Measurements from ENCODE around the gene SLC46A1. TPM values are rescaled to one million over a fixed set of nuclear protein-coding genes. Genes with fewer than 3 reads are reported as not detected.

SLC46A1 gene
- polyA plus RNA-seq, 1 donor (not counting 4 experiments of a cell fraction or from before 2014, with no cell fraction given), result 1.9 TPM

DNA sequence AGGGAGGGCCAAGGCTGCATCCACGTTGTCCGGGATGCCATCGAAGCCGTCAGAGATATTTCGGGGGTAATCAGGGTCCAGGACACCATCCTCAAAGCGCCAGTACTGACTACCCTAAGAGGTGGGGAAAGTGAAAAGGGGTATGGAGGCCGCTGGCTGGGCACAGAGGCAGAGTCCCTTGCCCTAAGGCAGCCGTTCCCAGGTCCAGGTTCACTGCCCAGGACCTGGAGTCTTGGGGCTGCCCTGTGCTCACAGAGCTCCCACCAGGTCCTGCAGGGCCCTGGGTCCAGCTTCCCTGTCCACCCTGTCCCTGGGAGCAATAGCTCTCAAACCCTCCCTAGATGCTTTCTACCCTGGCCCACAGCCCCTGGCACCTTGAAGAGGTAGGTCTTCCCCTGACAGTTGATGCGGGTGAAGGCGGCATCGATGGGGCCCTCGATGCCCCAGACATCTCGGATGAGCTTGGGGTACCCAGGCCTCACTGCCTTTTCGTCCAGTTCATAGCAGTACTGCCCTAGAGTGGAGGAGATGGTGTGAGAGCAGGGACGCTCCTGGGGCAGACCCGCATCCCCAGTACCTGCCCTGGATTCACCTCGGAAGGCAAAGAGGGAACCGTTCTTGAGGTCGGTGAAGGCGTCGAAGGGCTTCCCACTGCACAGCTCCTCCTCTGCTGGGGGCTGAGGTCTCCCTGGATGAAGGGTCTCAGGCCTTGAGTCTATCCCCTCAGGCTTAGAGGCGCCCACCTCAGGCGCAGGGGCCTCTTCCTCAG, 36.9 kb downstream of the SLC46A1 start:
- Histone ChIP-seq H2AFZ (ENCODE audit: control insufficient read depth, low read length) (no peak overlapping the region), H3K4me3 (ENCODE audit: control insufficient read depth in 2 of 3, extremely low read depth in 1 of 3, insufficient read depth in 2 of 3, low read depth in 1 of 3, low read length in 3 of 3) (no peak overlapping the region), H3K79me2 (ENCODE audit: control insufficient read depth, insufficient read depth, low read length) (no peaks in the 10 kb centered on the region), H4K20me1 (ENCODE audit: control insufficient read depth, extremely low read depth, insufficient read depth, low read length) (no peaks in the 10 kb centered on the region), H3K4me1 (ENCODE audit: control insufficient read depth, extremely low read depth, insufficient read depth, low read length) (peaks cover 8% of the 10 kb centered on the region), H3K4me2 (ENCODE audit: control insufficient read depth, extremely low read depth, insufficient read depth, low read depth, low read length) (no peak overlapping the region), H3K9me1 (ENCODE audit: control insufficient read depth, extremely low read depth, insufficient read depth, low read length) (no peaks in the 10 kb centered on the region), H3K9ac (ENCODE audit: control insufficient read depth, extremely low read depth, insufficient read depth, low read length) (no peak overlapping the region), H3K27ac (ENCODE audit: control insufficient read depth, insufficient read depth, low read length) (no peak overlapping the region), H3K27me3 (ENCODE audit: control insufficient read depth, extremely low read depth, insufficient read depth, low read length) (peaks cover 18% of the 10 kb centered on the region), H3K9me3 (ENCODE audit: control insufficient read depth, low read depth, low read length) (no peaks in the 10 kb centered on the region), H3K36me3 (ENCODE audit: control insufficient read depth in 2 of 2, extremely low read depth in 1 of 2, insufficient read depth in 2 of 2, low read length in 2 of 2) (peaks cover 0 to 7% of the 10 kb centered on the region in 2 experiments)
- FAIRE-seq (no peak), DNase-seq (ENCODE audit: low read depth, low spot score) (no peak)
- TF ChIP-seq, protein P1, sequence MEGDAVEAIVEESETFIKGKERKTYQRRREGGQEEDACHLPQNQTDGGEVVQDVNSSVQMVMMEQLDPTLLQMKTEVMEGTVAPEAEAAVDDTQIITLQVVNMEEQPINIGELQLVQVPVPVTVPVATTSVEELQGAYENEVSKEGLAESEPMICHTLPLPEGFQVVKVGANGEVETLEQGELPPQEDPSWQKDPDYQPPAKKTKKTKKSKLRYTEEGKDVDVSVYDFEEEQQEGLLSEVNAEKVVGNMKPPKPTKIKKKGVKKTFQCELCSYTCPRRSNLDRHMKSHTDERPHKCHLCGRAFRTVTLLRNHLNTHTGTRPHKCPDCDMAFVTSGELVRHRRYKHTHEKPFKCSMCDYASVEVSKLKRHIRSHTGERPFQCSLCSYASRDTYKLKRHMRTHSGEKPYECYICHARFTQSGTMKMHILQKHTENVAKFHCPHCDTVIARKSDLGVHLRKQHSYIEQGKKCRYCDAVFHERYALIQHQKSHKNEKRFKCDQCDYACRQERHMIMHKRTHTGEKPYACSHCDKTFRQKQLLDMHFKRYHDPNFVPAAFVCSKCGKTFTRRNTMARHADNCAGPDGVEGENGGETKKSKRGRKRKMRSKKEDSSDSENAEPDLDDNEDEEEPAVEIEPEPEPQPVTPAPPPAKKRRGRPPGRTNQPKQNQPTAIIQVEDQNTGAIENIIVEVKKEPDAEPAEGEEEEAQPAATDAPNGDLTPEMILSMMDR (optimal IDR thresholded peaks at IDR 0.05 in 1 of 3, IDR thresholded peaks at IDR 0.05 in 1 of 3, conservative IDR thresholded peaks at IDR 0.05 in 1 of 3; ENCODE audit: extremely low read depth in 1 of 3, insufficient read depth in 2 of 3, low read length in 3 of 3), result no peak
- no peak for TF ChIP-seq EZH2 (IDR thresholded peaks at IDR 0.05; ENCODE audit: low read length)
- dilution Hi-C loops (cut with MboI; ENCODE audit: extremely low pct_ligation_motif_present, low sequenced_read_pairs), result no loop called here

DNA sequence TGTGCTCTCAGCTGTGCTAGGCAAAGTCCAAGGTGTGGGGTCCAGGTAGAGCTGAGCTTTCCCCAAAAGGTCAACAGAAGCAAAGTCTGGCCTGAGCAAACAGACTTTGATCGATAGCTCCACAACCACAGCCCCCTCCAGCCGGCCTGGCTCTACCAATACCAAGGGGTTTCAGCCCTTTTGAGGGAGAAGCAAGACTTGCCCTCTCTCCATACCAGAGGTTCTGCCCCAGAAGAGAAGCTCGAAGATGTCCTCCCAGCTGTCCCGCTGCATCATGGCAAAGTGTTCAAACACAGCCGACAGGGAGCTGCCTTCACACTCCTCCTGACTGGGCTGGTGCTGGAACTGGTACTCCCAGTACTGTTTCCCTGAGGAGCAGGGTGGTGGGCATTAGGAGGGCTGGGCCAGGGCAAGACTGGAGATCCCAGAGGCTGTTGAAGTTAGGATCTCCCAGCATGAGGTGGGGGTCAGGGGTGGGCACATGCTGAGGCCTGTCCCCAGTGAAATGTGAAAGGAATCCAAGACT, 37.6 kb downstream of the SLC46A1 start:
- Histone ChIP-seq H3K27me3 (ENCODE audit: control insufficient read depth, extremely low read depth, insufficient read depth, low read length) (peaks cover 17% of the 10 kb centered on the region), H3K4me2 (ENCODE audit: control insufficient read depth, extremely low read depth, insufficient read depth, low read depth, low read length) (no peak overlapping the region), H4K20me1 (ENCODE audit: control insufficient read depth, extremely low read depth, insufficient read depth, low read length) (no peaks in the 10 kb centered on the region), H3K79me2 (ENCODE audit: control insufficient read depth, insufficient read depth, low read length) (no peaks in the 10 kb centered on the region), H3K9ac (ENCODE audit: control insufficient read depth, extremely low read depth, insufficient read depth, low read length) (no peak overlapping the region), H3K36me3 (ENCODE audit: control insufficient read depth in 2 of 2, extremely low read depth in 1 of 2, insufficient read depth in 2 of 2, low read length in 2 of 2) (peaks cover 5 to 10% of the 10 kb centered on the region in 2 experiments), H3K4me3 (ENCODE audit: control insufficient read depth in 2 of 3, extremely low read depth in 1 of 3, insufficient read depth in 2 of 3, low read depth in 1 of 3, low read length in 3 of 3) (no peak overlapping the region), H3K9me3 (ENCODE audit: control insufficient read depth, low read depth, low read length) (no peaks in the 10 kb centered on the region), H3K27ac (ENCODE audit: control insufficient read depth, insufficient read depth, low read length) (no peak overlapping the region), H3K9me1 (ENCODE audit: control insufficient read depth, extremely low read depth, insufficient read depth, low read length) (no peaks in the 10 kb centered on the region), H3K4me1 (ENCODE audit: control insufficient read depth, extremely low read depth, insufficient read depth, low read length) (peaks cover 8% of the 10 kb centered on the region), H2AFZ (ENCODE audit: control insufficient read depth, low read length) (no peak overlapping the region)
- DNase-seq (ENCODE audit: low read depth, low spot score), result no peak
- TF ChIP-seq, protein P1 (optimal IDR thresholded peaks at IDR 0.05 in 1 of 3, IDR thresholded peaks at IDR 0.05 in 1 of 3, conservative IDR thresholded peaks at IDR 0.05 in 1 of 3; ENCODE audit: extremely low read depth in 1 of 3, insufficient read depth in 2 of 3, low read length in 3 of 3), result no peak
- no peak for TF ChIP-seq EZH2 (IDR thresholded peaks at IDR 0.05; ENCODE audit: low read length)
- dilution Hi-C loops (cut with MboI; ENCODE audit: extremely low pct_ligation_motif_present, low sequenced_read_pairs), result no loop called here
- FAIRE-seq, result no peak
